Measurements from ENCODE around the gene CLIC3.

DNA sequence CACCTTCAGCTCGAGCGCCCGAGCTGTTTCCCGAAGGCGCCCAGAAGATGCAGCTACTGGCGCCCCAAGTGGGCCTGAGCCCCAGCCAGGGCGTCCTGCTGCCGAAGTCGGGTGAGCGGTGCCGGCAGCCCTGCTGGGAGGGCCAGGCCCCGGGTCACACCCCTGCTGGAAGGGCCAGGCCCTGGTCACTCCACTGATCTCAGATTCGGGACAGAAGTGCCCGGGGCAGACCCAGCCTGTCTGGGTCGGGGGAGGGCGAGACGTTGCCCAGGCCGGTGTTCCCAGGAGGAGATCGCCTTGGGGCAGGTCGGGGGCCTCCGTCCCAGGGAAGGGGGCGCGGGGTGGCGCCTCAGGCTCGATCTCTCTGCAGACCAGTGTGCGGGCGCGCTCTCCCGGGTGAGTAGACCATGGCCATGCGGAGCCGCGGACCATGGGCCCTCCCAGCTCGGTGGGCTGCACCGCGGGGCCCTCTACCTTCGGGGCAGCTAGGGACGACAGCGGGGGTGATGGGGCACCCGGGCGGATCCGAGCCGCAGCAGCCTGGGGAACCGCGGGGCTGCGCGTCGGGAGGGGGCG lies 11.3 kb downstream of the CLIC3 start:
- no peak for TF ChIP-seq POLR2A (IDR thresholded peaks at IDR 0.05)
- TF ChIP-seq CTCF (IDR thresholded peaks at IDR 0.05) = no peak

Data from esophagus squamous epithelium (tissue), 4 donors.